Activated naive CD4-positive, alpha-beta T cell treated with anti-CD3 and anti-CD28 coated beads, Interleukin-2, amount 50 U/mL, for 24 hours (primary cell): Measurements from ENCODE around the gene TAPT1.

Experiments used
- H3K27ac Mint-ChIP-seq: one replicate; pipeline ENCODE4 v1.8.0; 2021; ENCODE audit warnings: mild to moderate bottlenecking, mixed read lengths
- H3K27me3 Mint-ChIP-seq: one replicate; pipeline ENCODE4 v1.8.0; 2021; ENCODE audit warnings: mixed read lengths
- H3K36me3 Mint-ChIP-seq: one replicate; pipeline ENCODE4 v1.8.0; 2021; ENCODE audit warnings: mixed read lengths
- H3K4me1 Mint-ChIP-seq: one replicate; pipeline ENCODE4 v1.8.0; 2021; ENCODE audit warnings: mixed read lengths
- H3K4me3 Mint-ChIP-seq: one replicate; pipeline ENCODE4 v1.8.0; 2021; ENCODE audit warnings: mild to moderate bottlenecking, mixed read lengths
- H3K9me3 Mint-ChIP-seq: one replicate; pipeline ENCODE4 v1.8.0; 2021; ENCODE audit warnings: mixed read lengths

The TAPT1 gene

DNA sequence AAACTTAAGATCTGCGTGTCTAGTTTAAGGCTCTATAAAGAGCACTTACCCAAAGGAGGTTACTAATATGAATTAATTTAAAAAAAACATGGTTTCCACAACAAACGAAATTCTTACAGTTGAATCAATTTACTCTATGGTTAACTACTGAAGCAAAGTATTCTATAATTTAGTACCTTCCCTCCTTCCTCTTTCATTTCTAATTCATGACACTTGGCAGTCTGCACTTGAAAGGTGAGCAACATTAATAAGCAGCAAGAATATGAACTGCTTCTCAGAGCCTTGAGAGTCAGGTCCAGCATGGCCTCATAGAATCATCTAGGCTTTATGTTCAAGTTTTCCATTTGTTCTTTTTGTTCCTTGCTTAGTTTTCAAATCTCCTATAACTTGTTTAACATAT lies 42.7 kb downstream of the TAPT1 start:
- Mint-ChIP-seq H3K4me1 (no peaks in the 10 kb centered on the region), H3K36me3 (peaks cover 9% of the 10 kb centered on the region), H3K27ac (no peak overlapping the region), H3K9me3 (no peaks in the 10 kb centered on the region), H3K27me3 (no peaks in the 10 kb centered on the region), H3K4me3 (no peak overlapping the region)

DNA sequence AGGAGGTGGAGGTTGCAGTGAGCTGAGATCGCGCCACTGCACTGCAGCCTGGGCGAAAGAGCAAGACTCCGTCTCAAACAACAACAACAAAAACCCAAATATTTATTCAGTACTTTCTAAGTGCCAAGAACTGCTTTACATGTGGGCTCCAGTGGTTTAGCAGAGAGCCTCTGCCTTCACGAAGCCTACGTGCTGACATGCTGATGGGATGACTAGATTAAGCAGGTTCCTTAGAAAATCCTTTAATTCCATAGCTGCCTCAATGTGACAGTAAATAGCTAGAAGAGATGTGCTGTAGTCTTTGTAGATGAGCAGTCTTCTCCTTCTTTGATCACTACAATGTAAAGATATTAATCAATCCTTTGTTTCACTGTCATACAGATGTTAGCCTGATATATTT lies 49.6 kb downstream of the TAPT1 start:
- no peaks in the 10 kb centered on the region for H3K9me3 Mint-ChIP-seq
- no peak overlapping the region for H3K4me3 Mint-ChIP-seq
- no peaks in the 10 kb centered on the region for H3K27me3 Mint-ChIP-seq
- no peaks in the 10 kb centered on the region for H3K4me1 Mint-ChIP-seq
- H3K27ac Mint-ChIP-seq: no peak overlapping the region
- H3K36me3 Mint-ChIP-seq: peaks cover 7% of the 10 kb centered on the region

DNA sequence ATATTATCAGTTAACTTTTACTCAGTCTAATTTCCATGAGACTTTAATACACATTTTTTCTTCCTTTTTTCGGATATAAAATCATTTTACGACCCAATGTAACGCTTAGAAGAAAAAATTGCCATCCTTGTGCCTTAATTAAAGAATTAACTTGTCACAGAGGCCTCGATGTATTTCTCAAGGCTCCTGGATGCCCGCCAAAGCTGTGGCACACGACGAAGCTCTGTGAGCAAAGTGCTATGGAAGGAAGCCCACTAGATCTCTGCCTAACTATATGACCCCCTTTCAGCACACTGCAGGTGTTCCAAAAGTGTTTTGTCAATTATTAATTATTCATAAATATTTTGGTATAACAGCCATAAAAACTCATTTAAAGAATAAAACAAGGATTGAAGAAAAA lies 54.4 kb downstream of the TAPT1 start:
- Mint-ChIP-seq H3K9me3 (no peaks in the 10 kb centered on the region), H3K4me3 (no peak overlapping the region), H3K36me3 (peaks cover 15% of the 10 kb centered on the region), H3K4me1 (no peaks in the 10 kb centered on the region), H3K27ac (no peak overlapping the region), H3K27me3 (no peaks in the 10 kb centered on the region)

DNA sequence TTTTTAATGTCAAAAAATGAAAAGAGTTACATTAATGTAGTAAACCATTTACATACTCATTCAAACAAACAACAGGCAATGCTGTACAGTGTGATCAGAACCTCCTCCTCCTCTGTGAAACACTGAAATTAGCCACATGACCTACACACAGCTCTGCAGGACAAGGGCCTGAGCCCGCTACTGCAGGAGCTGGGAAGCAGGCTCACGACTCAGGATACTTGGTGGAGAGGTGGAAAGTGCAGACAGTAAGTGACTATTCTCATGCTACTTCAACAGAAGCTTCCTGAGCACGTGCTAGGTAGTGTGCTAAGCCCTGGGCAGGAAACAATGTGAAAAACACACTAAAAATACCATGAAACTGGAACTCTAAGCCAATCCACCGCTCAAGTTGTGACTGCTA lies 56.8 kb downstream of the TAPT1 start:
- no peak overlapping the region for H3K4me3 Mint-ChIP-seq
- H3K4me1 Mint-ChIP-seq: no peaks in the 10 kb centered on the region
- H3K36me3 Mint-ChIP-seq: peaks cover 30% of the 10 kb centered on the region
- no peaks in the 10 kb centered on the region for H3K27me3 Mint-ChIP-seq
- H3K27ac Mint-ChIP-seq: no peak overlapping the region
- no peaks in the 10 kb centered on the region for H3K9me3 Mint-ChIP-seq

DNA sequence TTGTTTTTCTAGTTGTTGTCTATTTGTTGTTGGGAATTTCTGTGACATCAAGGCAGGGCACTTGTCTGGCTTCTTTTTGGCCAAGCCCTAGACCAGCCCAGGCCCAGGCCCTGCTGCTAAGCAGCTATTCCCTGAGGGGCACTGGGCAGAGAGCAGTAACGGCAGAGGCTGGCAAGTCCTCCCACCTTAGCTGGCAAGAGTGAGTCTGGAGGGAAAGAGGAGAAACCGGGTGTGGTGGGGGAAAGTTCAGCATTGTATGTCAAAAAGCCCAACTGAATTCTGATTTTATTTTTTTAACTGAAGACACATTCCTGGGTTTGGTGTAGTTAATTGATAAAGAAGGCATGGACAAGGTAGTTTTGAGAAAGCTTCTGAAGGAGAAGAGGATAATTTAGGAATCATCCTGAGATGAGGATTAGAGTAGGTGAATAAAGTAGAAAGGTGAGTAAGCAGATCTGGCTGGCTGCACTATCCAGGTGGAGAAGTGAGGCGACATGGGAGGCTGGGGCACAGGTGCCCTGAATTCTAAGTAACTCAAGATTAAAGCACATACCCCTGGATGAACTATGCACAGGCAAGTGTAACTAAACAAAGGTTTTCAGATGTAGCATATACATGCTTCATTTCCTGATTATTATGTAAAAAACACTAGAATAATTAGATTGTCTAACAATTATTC lies 57.4 kb downstream of the TAPT1 start:
- Mint-ChIP-seq H3K9me3 (no peaks in the 10 kb centered on the region), H3K27ac (peak overlapping the region; percentile 5), H3K4me1 (no peaks in the 10 kb centered on the region), H3K4me3 (no peak overlapping the region), H3K27me3 (no peaks in the 10 kb centered on the region), H3K36me3 (peaks cover 30% of the 10 kb centered on the region)

DNA sequence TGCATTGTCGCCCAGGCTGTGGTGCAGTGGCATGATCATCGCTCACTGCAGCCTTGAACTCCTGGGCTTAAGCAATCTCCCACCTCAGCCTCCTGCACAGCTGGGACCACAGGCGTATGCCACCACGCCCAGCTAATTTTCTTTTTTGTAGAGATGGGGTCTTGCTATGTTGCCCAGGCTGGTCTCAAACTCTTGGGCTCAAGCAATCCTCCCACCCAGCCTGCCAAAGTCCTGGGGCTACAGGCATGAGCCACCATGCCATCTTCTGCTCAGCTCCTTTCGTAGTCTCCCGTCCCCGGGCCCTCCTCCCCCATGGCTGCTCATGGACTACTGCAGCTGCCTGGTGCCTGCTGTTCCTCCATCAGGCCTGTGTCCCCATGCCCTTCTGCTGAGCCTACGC lies 58.1 kb downstream of the TAPT1 start:
- H3K27ac Mint-ChIP-seq: no peak overlapping the region
- H3K9me3 Mint-ChIP-seq: no peaks in the 10 kb centered on the region
- no peaks in the 10 kb centered on the region for H3K4me1 Mint-ChIP-seq
- H3K36me3 Mint-ChIP-seq: peaks cover 34% of the 10 kb centered on the region
- no peak overlapping the region for H3K4me3 Mint-ChIP-seq
- no peaks in the 10 kb centered on the region for H3K27me3 Mint-ChIP-seq

DNA sequence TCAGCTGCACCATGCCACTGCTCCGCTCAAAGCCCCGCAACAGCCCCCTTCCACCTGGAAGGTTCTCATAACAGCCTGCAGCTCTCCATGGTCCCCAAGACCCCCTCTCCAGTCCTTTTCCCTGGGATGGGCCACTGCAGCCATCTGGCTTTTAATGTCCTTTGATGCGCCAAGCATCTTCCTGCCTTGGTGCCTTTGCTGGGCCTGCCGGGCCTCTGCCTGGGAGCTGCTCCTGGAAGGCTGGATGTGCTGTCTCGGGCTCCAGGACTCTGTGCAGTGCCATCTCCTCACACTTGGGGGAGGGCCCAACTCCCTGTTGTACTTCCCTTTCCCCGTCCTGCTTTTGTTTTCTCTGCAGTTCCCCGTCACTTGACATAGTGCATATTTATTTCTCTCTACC lies 60.3 kb downstream of the TAPT1 start:
- peaks cover 35% of the 10 kb centered on the region for H3K36me3 Mint-ChIP-seq
- peak overlapping the region; percentile 20 for H3K27ac Mint-ChIP-seq
- H3K9me3 Mint-ChIP-seq: no peaks in the 10 kb centered on the region

DNA sequence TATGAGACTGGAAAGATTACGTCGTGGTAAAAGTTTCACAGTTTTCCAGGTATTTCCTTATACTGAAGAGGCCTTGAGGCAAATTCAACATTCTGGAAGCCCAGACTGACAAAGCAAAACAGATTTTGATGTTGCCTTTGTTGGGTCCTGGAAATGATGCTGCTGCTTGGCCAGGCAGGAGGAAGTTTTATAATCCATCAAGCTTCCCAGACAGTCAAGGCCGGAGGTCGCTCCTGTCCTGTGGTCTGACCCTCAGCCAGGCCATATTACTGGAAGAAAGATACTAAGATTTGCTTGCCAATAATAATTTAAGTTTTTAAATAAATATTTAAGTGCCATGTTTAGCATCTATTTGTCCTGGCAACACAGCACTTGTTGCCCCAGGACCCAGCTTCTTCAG lies 63.4 kb downstream of the TAPT1 start:
- H3K4me3 Mint-ChIP-seq: no peak overlapping the region
- H3K4me1 Mint-ChIP-seq: no peaks in the 10 kb centered on the region
- no peaks in the 10 kb centered on the region for H3K9me3 Mint-ChIP-seq
- peaks cover 23% of the 10 kb centered on the region for H3K36me3 Mint-ChIP-seq
- H3K27me3 Mint-ChIP-seq: no peaks in the 10 kb centered on the region
- peak overlapping the region; percentile 77 for H3K27ac Mint-ChIP-seq

More for the DNA sequence above, 60.3 kb downstream of the TAPT1 start:
- Mint-ChIP-seq H3K4me1 (no peaks in the 10 kb centered on the region), H3K4me3 (no peak overlapping the region), H3K27me3 (no peaks in the 10 kb centered on the region)

DNA sequence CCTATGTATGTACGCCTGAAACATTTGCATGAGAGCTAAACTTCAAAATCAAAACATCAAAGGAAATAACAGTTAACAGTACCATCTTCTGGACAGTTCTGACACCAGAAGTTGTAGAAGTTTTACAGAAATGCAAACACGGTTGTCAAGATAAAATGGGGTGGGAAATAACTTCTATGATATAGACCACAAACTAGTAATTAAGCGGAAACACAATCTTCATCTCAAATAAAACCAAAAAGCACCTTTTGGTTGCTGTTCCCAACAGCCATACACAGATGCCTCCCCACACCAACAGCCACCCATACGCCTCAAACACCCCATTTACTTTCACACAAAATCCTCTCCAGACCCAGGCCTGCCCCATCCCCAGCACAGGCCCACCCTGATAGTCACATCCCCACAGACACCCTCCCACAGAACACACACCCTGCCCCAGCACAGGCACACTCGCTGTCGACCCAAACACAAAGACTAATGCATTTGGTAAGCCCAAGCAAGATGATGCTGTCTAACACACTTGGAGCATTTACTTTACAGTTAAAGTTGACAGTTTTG lies 64.3 kb downstream of the TAPT1 start:
- no peaks in the 10 kb centered on the region for H3K9me3 Mint-ChIP-seq
- no peak overlapping the region for H3K4me3 Mint-ChIP-seq
- peaks cover 23% of the 10 kb centered on the region for H3K36me3 Mint-ChIP-seq
- no peaks in the 10 kb centered on the region for H3K4me1 Mint-ChIP-seq
- H3K27me3 Mint-ChIP-seq: no peaks in the 10 kb centered on the region
- no peak overlapping the region for H3K27ac Mint-ChIP-seq

DNA sequence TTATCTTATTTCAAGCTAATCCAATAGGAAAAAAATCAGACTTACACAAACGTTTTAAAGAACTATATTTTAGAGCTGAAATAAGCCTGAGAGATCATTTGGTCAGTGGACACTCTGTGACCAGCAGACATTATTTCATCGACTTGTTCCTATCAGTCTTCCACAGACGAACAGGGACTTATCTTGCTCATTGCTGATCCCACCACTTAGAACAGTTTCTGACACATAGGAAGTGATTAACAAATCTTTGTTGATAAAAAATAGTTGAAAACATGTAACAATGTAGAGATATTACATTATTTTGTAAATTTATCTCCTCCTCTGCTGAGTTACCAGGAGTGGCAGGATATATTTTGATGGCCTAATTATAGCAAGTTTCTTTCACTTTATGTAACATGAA lies 65.8 kb downstream of the TAPT1 start:
- peaks cover 13% of the 10 kb centered on the region for H3K36me3 Mint-ChIP-seq
- no peak overlapping the region for H3K27ac Mint-ChIP-seq
- H3K4me3 Mint-ChIP-seq: no peak overlapping the region
- no peaks in the 10 kb centered on the region for H3K9me3 Mint-ChIP-seq
- H3K27me3 Mint-ChIP-seq: no peaks in the 10 kb centered on the region
- H3K4me1 Mint-ChIP-seq: no peaks in the 10 kb centered on the region

DNA sequence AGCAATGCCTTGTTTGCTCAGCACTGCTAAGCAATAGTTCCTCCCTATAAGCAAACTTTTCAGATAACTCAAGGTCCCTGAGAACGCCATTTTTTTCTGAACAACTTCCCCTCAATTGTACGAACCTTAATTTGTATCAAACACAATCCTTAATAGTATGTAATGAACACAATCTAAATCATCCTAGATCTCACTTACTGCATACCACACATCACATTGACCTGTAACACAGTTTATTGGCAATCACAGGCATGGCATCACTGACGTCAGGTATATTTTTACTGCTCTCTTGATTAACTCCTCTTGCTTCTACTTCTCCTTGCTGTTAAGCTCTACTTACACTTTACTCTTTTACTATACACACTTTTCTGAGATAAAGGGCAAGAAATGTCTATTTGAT lies 67.0 kb downstream of the TAPT1 start:
- H3K9me3 Mint-ChIP-seq: no peaks in the 10 kb centered on the region
- H3K4me3 Mint-ChIP-seq: no peak overlapping the region
- peaks cover 8% of the 10 kb centered on the region for H3K36me3 Mint-ChIP-seq
- H3K27me3 Mint-ChIP-seq: no peaks in the 10 kb centered on the region
- no peak overlapping the region for H3K27ac Mint-ChIP-seq
- no peaks in the 10 kb centered on the region for H3K4me1 Mint-ChIP-seq

DNA sequence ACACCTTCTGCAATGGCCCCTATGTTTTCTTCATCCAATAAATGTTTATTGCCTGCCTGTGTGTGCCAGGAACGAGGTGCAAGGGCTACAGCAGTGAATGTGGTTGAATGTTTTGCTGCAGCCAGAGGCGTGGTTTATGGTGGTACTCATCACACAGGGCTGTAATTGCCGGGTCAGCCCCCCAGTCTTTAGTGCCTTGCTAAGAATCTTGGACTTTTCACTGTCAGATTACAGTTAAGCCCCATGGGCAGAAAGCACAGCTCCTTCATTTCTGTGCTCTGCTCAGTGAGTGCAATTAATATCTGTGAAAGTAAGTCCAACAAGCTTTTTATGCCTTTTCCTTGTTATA lies 67.8 kb downstream of the TAPT1 start:
- no peaks in the 10 kb centered on the region for H3K4me1 Mint-ChIP-seq
- no peak overlapping the region for H3K4me3 Mint-ChIP-seq
- H3K27me3 Mint-ChIP-seq: no peaks in the 10 kb centered on the region
- H3K27ac Mint-ChIP-seq: no peak overlapping the region
- no peaks in the 10 kb centered on the region for H3K9me3 Mint-ChIP-seq
- peaks cover 6% of the 10 kb centered on the region for H3K36me3 Mint-ChIP-seq

DNA sequence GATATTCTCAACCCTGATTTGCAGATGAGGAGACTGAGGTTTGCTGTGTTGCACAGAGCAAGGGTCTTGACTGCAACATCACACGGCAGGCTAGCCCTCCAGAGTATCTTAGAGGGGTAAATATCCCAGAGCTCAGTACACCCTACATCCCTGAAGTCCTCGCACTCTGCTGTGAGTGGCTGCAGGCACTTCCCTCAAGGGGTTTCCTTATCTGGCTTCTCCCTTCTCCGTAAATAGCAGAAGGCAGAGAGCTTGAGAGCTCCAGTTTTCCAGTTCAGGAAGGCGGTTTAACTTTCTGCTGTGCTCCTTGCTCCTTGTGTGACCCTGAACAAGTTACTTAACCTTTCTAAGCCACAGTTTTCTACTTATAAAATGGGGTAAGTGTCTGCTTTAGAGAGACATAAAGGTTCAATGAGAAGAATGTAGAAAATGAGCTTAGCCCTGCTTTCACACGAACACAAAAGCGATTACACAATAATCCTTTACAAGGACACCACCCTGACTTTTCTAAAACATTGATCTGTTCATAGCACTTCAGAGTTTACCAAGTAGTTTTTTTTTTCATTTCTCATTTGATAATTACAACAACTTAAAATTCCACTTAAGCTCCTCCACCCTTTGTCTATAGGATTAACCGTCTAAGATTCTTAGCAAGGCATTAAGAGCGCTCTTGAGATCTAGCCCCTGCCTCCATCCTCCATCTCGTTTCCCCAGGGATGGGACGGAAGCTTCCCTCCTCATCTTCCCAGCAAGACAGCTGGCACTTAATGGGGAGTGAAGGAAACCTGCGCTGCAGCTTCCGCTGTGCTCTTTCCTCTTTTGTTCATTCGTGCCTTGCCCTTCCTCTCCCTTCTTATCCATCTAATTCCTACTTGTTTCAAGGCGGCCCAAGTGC lies 68.4 kb downstream of the TAPT1 start:
- peaks cover 4% of the 10 kb centered on the region for H3K36me3 Mint-ChIP-seq
- H3K4me3 Mint-ChIP-seq: no peak overlapping the region
- no peak overlapping the region for H3K27ac Mint-ChIP-seq
- no peaks in the 10 kb centered on the region for H3K4me1 Mint-ChIP-seq
- H3K9me3 Mint-ChIP-seq: no peaks in the 10 kb centered on the region
- no peaks in the 10 kb centered on the region for H3K27me3 Mint-ChIP-seq

DNA sequence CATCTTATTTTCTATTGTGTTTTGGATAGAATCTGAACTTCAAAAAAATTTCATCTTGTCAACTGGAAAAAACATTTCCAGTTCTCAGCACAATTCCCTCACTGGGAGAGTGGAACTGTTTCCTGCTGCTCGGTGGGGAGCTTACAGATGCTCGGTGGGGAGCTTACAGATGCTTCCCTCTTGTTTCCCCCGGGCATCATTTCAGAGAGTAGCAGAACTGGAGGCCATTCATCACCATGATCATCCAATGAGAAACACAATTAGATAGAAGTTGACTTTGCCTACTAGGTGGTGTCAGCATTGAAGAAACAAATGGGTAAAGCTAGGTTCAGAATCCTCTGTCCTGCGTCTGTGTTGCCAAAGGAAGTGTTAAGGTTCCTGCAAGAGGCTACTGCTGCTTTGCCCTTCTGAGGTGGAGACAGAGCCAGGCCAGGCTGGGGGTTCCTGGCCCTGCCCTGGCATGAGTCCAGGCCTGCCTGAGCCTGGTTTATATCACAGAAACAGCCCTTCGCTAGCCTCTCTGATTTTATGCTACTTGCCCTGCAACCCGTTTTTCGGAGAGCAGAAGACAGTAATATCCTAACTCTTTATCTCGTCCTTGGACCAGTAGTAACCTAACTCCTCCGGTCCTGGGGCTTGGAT lies 70.6 kb downstream of the TAPT1 start:
- Mint-ChIP-seq H3K9me3 (no peaks in the 10 kb centered on the region), H3K4me1 (no peaks in the 10 kb centered on the region), H3K4me3 (no peak overlapping the region), H3K27me3 (no peaks in the 10 kb centered on the region), H3K27ac (no peak overlapping the region), H3K36me3 (peaks cover 2% of the 10 kb centered on the region)

DNA sequence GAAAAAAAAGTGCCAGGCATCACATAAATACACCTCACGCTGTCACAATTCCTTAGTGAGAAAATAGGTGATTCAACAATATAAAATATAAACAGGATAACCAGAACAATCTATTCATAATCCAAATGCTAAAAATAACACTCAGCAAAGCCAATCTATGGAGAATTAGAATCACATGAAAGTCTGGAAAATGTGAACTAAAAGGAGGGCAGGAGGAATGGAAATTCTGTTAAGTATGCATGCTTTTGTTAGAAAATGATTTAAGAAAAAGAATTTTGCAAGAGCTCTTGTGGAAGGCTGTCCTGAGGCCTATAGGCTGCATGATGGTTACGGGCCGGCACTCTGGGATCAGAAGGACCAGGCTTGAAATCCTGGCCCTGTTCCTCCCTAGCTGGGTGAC lies 71.8 kb downstream of the TAPT1 start:
- Mint-ChIP-seq H3K27ac (no peak overlapping the region), H3K9me3 (no peaks in the 10 kb centered on the region), H3K4me1 (no peaks in the 10 kb centered on the region), H3K4me3 (no peak overlapping the region), H3K27me3 (no peaks in the 10 kb centered on the region), H3K36me3 (peaks cover 2% of the 10 kb centered on the region)

DNA sequence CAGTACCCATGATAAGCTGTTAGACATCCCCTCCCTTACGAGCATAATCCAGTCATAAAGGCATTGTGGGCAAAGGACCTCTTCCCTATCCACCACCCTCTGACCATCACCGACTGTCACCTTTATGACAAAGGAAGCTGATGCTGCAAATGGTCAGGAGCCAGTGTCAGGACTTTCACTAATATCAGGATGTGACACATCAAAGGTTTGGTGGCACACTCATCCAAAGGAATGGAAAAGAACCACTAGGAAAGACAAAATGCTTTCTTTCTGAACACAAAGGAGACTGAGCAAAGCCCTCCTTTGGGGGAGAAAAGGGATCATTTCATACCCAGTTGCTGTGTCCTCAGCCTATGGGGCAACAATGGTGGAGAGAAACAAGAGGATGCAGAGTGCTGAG lies 75.6 kb downstream of the TAPT1 start:
- H3K27ac Mint-ChIP-seq: no peak overlapping the region
- no peak overlapping the region for H3K4me3 Mint-ChIP-seq
- H3K27me3 Mint-ChIP-seq: no peaks in the 10 kb centered on the region
- peaks cover 5% of the 10 kb centered on the region for H3K9me3 Mint-ChIP-seq
- H3K36me3 Mint-ChIP-seq: peaks cover 2% of the 10 kb centered on the region
- no peaks in the 10 kb centered on the region for H3K4me1 Mint-ChIP-seq
